Measurements from ENCODE around the gene GRK6. TPM values are rescaled to one million over a fixed set of nuclear protein-coding genes. Genes with fewer than 3 reads are reported as not detected.

GRK6 gene
- total and polyA plus RNA-seq, 9 of the 15 experiments (the other 6 are each of a cell fraction or from before 2014, with no cell fraction given), result 0.63 to 122 (median 44.5) TPM

GRCh38 chr5:177474002-177474476 lies 47.6 kb downstream of the GRK6 start (continued):
- TF ChIP-seq, protein P1, sequence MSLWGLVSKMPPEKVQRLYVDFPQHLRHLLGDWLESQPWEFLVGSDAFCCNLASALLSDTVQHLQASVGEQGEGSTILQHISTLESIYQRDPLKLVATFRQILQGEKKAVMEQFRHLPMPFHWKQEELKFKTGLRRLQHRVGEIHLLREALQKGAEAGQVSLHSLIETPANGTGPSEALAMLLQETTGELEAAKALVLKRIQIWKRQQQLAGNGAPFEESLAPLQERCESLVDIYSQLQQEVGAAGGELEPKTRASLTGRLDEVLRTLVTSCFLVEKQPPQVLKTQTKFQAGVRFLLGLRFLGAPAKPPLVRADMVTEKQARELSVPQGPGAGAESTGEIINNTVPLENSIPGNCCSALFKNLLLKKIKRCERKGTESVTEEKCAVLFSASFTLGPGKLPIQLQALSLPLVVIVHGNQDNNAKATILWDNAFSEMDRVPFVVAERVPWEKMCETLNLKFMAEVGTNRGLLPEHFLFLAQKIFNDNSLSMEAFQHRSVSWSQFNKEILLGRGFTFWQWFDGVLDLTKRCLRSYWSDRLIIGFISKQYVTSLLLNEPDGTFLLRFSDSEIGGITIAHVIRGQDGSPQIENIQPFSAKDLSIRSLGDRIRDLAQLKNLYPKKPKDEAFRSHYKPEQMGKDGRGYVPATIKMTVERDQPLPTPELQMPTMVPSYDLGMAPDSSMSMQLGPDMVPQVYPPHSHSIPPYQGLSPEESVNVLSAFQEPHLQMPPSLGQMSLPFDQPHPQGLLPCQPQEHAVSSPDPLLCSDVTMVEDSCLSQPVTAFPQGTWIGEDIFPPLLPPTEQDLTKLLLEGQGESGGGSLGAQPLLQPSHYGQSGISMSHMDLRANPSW (CRISPR knock-in tag; IDR thresholded peaks at IDR 0.05), result no peak
- TF ChIP-seq HDAC1 (IDR thresholded peaks at IDR 0.05) (peak in 1 of 2 experiments; percentile 49; a peak in 1 of 4 replicates), CHD1 (IDR thresholded peaks at IDR 0.05; ENCODE audit: low read length) (no peak), MTF1 (CRISPR knock-in tag; IDR thresholded peaks at IDR 0.05; ENCODE audit: borderline replicate concordance) (no peak), NFRKB (IDR thresholded peaks at IDR 0.05; ENCODE audit: low read depth) (no peak), ARID1B (IDR thresholded peaks at IDR 0.05) (0 out of 2 replicates have a peak, but pooled peaks have one; percentile 9), HDGF (IDR thresholded peaks at IDR 0.05) (0 out of 2 replicates have a peak, but pooled peaks have one; percentile 53), NR1H2 (CRISPR knock-in tag; IDR thresholded peaks at IDR 0.05) (no peak), ZBTB5 (IDR thresholded peaks at IDR 0.05) (no peak), TEAD4 (IDR thresholded peaks at IDR 0.05; ENCODE audit: low read length) (no peak), TEAD4 (CRISPR knock-in tag; IDR thresholded peaks at IDR 0.05; ENCODE audit: borderline replicate concordance) (no peak), BCLAF1 (IDR thresholded peaks at IDR 0.05; ENCODE audit: borderline replicate concordance in 1 of 2, control insufficient read depth in 1 of 2, low read depth in 2 of 2, low read length in 1 of 2) (0 out of 4 replicates have a peak, but pooled peaks of 1 of the 2 experiments have one; percentile 21), SIX5 (IDR thresholded peaks at IDR 0.05; ENCODE audit: borderline replicate concordance in 1 of 2, insufficient read depth in 1 of 2, low read depth in 1 of 2, low read length in 2 of 2) (no peak), ZNF41 (CRISPR knock-in tag; conservative IDR thresholded peaks at IDR 0.05) (no peak), MBD2 (IDR thresholded peaks at IDR 0.05; ENCODE audit: borderline replicate concordance, low read depth) (no peak), ELF4 (CRISPR knock-in tag; IDR thresholded peaks at IDR 0.05) (0 out of 2 replicates have a peak, but pooled peaks have one; percentile 16)
- TF ChIP-seq, protein P2, sequence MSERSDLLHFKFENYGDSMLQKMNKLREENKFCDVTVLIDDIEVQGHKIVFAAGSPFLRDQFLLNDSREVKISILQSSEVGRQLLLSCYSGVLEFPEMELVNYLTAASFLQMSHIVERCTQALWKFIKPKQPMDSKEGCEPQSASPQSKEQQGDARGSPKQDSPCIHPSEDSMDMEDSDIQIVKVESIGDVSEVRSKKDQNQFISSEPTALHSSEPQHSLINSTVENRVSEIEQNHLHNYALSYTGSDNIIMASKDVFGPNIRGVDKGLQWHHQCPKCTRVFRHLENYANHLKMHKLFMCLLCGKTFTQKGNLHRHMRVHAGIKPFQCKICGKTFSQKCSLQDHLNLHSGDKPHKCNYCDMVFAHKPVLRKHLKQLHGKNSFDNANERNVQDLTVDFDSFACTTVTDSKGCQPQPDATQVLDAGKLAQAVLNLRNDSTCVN (CRISPR knock-in tag; IDR thresholded peaks at IDR 0.05), result 0 out of 2 replicates have a peak, but pooled peaks have one; percentile 57
- TF ChIP-seq, protein P3, sequence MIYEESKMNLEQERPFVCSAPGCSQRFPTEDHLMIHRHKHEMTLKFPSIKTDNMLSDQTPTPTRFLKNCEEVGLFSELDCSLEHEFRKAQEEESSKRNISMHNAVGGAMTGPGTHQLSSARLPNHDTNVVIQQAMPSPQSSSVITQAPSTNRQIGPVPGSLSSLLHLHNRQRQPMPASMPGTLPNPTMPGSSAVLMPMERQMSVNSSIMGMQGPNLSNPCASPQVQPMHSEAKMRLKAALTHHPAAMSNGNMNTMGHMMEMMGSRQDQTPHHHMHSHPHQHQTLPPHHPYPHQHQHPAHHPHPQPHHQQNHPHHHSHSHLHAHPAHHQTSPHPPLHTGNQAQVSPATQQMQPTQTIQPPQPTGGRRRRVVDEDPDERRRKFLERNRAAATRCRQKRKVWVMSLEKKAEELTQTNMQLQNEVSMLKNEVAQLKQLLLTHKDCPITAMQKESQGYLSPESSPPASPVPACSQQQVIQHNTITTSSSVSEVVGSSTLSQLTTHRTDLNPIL (CRISPR knock-in tag; IDR thresholded peaks at IDR 0.05), result no peak

Measured in K562 (cell line).